DMS153 (cell line): ENCODE results near the gene TP53I11.

ENCODE experiments used
- DNase-seq: peaks from one replicate; lab custom pipeline; 2025; lab: John Stamatoyannopoulos, UW

Gene TP53I11

DNA sequence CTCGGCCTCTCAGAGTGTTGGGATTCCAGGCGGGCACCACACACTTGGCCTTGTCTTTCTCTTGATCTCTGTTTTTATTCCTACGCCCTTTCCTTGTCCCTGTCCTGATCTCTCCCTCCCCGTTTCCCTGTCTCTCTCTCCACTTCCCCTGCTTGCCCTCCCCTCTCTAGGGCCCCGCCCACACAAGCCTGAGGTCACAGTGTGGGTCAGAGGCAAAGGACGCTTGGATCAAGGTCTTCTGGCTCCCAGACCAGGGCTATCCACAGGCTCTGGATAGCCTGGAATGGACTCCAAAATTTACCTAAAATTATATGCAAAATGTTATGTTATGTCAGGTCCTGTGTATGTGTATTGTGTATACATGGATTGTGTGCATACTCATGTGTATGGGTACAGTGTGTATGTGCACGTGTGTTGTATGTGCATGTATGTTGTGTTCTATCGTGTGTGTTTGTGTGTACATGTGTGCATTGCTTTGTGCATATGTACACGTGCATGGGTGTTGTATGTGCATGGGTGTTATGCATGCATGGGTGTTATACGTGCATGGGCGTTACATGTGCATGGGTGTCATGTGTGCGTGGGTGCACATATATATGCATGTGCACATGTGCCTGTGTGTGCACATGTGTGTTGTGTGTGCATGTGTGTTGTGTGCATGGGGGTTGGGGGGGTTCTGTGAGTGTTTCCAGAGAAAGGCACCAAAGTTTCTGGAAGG is 38.3 kb downstream of the TP53I11 start:
- no peak for DNase-seq

DNA sequence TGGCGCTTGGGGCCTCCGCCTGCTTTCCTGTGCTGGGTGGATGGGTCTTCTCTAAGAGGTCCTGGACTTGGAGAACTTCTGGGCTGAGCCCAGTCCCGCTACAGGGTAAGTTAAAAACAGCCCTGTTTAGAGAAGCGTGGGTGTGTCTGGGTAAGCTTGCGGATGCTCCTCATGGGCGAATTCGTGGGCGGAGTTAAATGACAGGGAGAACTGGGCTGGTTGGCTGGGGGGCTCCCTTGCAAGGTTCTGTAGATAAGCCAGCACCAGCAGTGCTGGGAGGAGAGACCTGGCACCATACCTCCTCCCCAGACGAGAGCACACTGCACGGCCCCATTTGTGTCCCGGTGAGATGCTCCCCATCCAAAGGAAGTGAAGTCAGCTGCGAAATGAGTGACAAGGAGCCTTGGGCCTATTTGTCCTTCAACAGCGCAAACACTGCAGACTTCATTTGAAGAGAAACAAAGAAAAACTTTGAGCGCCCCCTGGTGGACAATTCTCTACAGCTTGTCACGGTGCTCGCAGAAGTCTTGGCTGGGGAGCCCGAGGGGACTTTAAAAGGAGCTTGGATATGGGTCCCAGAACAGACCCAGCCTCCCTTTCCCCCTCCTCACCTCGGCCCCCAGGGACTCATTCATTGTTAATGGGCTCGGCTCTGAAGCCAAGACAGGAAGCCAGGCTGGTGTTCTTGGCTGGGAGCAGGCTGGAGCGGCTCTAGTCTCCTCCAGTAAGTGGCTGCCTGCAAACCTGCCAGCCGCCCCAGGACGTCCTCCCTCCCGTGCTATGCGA is 39.5 kb downstream of the TP53I11 start:
- DNase-seq = peak; percentile 73

DNA sequence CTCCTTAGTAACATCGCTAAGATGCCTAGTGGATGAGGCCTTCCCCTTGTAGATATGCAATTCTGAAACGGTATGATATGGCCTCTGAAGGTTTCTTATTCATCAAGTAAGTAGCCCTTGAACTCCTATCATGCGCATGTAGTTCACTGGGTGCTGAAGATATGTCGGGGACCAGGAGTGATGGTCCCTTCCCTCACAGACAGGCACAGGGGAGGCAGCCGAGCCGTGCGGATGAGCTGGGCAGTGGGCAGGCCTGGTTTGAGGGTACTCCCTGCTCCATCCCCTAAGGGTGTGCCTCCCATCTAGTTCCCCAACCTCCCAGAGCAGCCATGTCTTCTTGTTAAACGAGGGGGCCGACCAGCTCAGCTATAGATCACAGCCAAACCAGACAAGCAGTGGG is 40.1 kb downstream of the TP53I11 start:
- no peak for DNase-seq

DNA sequence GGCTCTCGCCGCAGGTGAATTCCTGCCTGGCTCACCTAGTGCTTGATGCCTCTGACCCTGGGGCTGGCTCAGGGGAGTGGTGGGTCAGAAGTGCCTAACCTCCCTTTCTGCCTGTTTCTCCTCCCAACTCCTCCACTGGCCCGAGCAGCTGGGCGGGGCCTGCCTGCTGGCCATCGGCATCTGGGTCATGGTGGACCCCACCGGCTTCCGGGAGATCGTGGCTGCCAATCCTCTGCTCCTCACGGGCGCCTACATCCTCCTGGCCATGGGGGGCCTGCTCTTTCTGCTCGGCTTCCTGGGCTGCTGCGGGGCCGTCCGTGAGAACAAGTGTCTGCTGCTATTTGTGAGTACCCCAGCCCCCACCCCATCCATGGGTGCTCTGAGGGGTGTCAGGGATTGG is 41.1 kb downstream of the TP53I11 start:
- no peak for DNase-seq

DNA sequence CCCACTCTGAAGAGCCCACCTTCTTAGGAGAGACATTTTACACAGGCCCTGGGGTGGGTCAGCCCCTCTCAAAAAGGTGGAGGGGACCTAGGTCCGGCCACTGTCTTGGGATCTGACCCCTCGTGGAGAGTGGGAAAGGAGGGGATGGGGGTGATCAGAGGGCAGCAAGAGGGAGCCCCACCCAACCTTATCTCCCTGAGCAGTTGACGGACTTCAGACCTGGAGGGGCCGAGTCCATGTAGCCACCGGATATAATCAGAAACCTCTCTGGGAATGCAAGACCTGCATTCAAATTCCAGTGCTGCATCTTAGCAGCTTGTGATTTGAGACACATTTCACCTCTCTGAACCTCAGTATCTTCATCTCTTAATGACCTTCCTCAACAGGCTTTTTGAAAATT is 44.0 kb downstream of the TP53I11 start:
- no peak for DNase-seq

DNA sequence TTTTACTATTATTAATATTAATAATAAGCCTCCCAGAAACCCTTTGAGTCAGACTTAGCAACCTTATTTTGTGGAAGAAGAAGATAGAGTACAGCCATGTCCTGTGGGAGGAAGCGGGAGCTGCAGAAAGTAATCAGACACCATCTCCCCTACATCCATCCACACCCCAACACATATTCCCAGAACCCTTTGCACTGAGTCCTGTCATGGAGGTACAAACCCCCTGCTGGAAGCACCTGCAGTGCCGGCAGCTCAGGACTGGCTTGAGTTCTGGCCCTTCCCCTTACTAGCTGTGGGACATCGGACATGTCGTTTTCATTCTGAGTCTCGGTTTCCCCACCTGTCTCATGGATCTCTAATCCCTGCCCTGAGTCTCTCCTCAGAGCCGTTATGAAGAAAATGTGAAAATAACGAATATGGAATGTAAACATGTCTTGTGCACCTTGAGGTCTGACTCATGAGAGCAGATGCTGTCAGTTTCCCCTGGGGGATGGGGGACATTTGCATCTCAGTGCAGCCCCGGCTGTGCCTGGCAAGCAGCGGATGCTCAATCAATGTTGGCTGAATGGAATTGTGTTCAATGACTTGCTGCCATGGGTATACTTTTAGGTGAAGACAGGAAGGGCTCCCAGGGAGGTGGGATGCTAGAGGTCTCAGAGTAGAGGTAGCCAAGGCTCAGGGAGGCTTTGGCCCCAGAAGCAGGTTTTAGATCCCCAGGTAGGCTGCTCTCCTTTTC is 45.4 kb downstream of the TP53I11 start:
- DNase-seq = no peak

DNA sequence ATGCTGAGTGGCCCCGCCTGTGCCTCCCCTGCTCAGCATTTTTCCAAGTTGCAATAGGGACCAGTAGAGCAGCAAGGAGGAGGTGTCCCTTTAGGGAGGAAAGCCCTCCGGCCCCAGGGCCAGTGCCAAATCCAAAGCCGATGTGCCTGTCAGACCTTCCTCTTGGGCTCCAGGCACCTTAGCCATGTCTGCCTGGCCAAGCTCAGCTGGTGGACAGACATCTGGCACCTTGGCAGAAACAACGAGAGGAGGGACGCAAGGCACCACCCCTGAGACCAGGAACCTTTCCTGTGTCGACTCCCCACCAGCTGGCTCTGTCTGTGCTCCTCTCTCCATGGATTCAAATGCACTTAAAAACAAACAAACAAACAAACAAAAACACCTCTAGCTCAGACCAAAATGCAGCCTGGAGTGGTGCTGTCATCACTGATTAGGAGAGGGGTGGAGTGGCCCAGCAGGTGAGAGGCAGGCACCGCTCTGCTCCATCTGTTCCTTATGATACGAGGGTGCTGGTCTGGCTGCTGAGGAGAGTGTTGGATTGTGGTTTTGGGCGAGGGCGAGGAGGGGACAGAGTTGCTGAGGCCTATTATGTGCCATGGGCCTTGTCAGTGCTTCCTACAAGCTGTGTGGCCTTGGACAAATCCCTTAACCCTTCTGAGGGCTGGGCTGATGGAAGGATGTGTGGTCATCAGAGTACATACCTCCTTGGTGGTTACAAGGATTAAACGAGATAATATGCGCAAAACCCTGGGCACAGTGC is 46.2 kb downstream of the TP53I11 start:
- no peak for DNase-seq

DNA sequence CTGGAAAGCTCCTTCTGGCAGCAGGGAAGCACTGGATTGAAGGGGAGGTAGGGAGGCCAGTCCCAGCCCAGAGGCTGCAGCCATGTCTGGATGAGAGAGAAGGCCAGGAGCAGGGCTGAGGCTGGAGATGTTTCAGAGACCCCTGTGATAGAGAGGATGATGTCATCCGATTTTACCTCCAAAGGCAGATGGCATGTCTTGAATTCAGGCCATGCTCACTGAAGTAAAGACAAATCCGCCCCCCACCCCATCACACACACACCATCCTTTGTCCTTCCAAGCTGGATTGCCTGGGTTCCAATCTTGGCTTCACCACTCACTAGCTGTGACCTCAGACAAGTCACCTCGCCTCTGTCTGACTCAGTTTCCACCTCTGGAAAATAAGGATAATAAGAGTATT is 47.2 kb downstream of the TP53I11 start:
- DNase-seq = no peak

DNA sequence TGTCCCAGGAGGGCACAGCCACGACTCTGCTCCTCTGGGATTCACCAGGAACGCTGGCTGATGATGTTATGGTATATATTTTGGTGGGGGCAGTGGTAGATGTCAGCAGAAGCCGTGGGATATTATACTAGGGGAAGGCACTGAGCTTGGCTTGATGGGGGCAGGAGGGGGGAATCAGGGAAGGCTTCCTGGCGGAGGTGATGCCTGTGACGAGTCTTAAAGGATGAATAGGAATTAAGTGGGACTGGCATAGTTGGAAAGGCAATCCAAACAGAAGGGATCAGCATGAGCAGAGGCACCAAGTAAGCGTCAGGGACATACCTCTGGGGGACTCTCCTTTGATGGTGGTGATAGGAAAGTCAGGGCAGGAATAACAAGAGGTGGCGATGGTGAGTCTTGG is 47.6 kb downstream of the TP53I11 start:
- DNase-seq = no peak

DNA sequence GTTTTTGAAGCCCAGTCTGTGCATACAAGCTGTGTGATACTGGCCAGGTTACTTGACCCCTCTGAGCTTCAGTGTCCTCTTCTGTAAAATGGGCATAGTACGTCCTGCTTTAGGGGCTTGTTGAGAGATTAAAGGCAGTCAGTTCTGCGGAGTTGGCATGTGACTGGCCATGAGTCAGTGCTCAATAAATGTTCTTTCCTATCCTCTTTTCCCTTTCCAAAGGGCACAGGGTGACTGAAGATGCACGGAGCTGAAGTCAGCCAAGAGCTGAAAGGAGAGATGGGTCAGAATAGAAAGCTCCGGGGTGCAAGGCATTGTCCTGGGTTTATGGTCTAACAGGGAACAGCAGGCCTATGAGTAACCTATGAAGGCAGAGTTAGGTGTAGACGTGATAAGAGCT is 48.9 kb downstream of the TP53I11 start:
- no peak for DNase-seq

DNA sequence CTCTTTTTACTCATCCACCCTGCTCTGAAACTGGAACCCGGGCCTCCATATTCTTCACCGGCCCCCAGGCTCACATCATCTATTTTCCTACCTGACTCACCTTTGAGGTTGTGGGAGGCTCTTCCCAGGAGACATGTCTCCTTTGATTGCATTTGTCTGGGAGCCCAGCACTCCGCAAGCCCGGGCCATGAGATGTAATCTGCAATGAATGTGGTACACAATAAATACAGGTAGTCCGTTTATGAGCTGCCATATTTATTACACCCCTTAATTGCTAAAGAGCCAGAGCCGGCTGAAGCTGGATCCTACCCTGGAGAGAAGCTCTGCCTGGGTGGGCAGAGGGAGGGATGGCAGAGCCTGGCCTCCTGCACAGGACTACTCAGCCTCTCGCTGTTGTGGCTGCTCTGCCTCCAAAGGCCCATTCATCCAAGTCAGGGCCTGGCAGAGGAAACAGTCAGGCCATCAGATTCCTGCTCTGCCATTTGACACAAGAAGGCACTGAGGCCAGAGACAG is 49.5 kb downstream of the TP53I11 start:
- DNase-seq = no peak

DNA sequence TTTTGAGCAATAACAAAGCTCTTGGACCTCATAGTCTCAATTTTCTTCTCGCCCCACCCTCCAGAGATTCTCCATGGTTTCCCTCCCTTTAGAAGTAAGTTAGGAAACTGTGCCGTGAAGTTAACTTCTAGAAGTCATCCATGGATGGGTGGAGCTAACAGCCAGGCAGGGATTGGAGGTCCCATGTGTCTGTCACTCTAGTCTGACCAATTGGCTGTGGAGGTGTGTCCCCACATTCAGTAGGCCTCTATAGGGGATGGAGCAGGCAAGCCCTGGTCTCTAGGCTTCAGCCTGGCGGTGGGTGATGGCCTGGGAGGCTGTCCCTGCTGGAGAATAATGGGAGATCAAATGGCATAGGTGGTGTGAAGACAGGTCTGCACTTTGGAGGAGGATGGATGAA is 50.7 kb downstream of the TP53I11 start:
- DNase-seq = no peak

DNA sequence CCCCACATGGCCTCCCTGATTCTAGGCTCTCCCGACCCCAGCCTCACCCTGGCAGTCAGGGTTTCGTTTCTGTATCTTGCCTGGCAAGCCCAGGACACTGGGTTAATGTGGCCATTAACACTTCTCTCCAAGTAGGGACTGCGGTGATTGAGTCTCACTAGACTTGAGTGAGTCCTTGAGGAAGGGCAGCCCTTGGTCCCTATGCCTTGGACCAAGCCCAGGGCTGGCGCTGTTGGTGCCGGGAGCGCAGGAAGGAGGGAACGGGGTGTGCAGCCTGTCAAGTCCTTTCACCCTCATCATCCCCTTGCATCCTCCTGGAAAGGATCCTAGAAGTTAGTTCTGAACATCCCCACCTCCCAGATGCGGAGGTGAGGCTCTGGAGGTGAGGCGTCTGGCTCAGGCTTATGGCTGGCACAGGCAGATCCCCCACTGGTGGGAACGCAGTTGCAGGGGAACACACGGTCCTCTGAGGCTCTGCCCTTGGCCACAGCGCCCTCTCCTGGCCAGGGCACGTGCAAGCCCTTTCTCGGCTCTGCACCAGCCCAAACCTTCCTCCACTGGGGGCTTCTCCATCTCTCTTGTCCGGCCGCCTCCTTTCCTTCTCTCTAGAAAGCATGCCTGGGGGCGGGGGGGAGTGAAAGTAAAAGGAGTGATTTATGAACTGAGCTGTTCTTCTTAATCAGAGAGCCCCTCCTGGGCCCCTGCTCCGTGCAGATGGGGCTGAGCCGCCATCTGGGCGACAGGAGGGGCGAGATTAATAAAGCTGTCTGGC is 56.7 kb downstream of the TP53I11 start:
- peak; percentile 10 for DNase-seq

DNA sequence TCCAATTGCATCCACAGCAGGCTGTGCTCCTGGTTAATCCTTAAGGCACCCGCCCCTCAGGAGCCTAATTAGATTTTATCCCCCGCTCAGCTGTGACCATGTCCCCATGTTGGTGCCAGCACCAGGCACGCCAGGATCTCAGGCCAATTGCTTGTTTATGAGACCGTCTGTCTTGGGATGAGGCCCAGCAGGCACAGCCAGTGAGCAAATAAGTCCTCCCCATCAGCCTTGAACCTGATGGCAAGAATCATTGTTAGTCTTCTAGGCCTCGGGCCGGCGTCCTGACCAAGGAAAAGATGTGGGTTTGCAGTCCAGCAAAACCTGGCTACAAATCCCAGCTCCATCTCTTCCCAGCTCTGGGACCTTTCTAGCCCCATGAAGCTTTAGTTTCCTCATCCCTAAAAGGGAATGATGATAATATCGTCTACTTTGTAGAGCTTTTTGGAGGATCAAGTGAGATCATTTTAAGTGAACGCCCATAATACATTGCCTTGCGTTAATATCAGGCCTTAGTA is 57.3 kb downstream of the TP53I11 start:
- DNase-seq = no peak

DNA sequence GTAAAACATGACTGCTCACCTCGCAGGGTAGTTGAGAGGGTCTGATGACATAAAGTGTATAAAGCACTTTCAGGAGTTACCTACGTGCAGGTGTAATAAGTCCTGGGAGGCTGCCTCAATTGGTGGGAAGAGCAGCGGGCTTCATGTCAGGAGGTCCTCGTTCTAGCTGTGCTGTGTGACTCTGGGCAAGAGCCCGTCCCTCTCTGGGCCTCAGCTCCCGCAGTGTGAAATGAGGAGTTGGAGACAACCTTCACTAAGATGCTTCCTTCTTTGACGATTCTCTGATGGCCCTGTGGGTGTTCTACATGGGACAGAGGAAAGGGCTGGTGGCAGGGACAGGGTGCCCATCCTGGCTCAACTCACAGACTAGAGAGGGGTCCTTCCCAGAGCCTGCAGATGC is 57.8 kb downstream of the TP53I11 start:
- no peak for DNase-seq

DNA sequence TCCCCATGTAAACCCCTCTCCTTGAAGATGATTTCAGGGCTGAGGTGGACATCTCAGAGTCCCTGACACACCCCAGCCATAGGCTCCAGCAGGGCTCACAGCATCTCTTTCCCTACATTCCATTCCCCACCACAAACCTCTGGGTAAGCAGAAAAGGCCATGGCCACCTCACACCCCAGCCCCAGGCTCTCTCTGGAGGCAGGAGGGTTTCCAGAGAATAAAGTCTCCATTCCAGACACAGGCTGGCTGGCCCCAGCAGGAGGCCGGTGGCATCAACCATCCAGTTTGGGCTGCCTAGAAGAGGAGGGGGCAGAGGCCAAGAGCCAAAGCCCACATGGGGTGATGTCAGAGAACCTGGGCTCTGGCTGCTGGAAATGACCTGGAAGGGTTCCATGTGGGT is 61.4 kb downstream of the TP53I11 start:
- DNase-seq = no peak

DNA sequence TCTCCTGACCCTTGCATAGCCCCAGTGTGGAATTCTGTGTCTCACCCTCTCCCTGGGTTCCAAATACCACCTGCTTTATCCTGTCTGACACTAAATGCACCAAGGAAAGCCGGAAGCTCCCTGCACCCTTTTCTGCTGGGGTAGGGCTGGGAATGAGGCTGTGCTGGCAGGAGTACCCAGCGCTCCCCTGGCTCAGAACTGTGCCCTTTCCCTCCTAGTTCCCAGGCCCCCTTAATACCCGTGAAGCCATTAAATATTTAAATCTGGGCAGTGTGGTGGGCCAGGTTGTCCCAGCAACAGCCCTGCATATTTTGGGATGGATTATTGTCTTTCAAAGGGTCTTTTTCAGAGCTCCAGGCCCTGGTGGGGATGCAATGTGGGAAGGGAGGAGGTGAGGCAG is 63.0 kb downstream of the TP53I11 start:
- no peak for DNase-seq

DNA sequence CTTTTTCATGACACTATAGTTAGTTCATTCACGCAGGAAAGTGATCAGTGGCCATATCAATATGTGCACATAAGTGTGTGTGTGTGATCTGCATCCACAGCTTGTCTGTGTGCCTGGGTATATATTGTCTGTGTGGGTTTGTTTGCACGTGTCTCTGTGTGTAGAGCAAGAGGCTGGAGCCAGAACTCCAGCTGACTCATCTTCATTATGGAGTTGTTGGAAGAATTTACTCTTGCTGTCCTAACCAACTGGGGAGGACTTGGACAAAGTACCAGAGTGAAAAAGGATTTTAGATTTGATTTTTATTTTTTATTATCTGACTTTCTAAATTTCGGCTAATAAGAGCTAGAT is 63.9 kb downstream of the TP53I11 start:
- DNase-seq = no peak

DNA sequence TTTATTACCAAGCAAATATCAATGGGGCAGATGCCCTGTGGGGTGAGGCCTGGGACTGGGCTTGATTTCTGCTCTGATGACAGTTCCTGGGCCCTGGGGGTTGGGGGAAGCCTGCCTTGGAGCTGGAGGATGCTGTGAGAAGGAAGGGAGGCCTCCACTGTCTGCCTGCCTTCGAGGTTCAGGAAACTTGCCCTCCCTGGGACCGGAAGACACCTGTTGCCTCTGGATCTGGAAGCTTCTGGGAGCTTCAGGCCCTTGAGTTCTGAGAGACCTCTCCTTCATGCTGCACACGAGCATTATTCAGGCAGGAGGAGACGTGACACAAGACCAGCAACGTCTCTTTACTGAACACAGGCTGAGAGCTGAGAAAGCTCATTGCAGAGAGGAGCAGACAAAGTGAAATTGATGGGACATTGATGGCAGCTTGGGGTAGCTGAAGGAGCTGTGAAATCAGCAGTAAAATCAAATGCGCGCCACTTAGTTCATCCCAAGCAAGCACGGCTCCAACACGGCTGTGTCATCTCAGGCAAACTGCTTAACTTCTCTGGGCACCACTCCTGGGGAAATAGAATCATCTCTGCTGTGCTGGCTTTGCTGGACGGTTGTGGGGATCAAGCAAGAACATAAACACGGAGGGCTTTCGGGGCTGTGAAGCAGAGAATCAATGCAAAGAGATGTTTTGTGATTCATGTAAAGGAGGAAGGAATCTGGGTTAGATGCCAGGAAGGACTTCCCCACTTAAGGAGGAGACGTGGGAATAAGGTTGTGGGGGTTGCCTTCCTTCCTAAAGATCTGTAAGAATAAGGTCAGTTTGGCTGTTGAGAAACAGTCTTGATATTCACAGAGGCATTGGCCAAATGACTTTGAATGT is 64.5 kb downstream of the TP53I11 start:
- DNase-seq = no peak
